GM18508 (cell line): ENCODE results near the gene SYNGAP1.
"Not testable (repeated sequence)": the region's sequence is repeated elsewhere in the genome, so short reads cannot be mapped to it uniquely, and the experiment has no call there.

ENCODE experiments used
- ATAC-seq: cut with Tn5 transposase; IDR thresholded peaks from one replicate; pipeline ENCODE4 v1.9.1; 2021; ENCODE audit warnings: moderate number of reproducible peaks; ENCODE audit not compliant: insufficient read depth, unreplicated experiment

SYNGAP1 gene

DNA sequence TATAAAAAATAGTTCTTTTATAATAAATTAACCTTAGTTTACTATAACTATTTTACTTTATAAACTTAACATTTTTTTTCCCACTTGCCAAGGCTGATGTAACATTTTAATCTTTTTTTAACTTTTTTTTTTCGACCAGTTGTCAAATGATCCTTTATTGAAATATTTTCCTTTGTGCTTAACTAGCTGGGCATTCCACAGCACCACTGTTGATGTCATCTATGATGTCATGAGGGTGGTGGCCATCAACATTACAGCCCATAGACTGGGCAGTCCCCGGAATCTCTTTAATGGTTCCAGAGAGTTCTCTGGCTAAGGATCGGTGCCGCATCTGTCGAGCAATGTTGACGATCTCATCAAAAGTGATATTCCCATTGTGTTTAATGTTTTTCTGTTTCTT lies 20.0 kb upstream of the SYNGAP1 start:
- ATAC-seq, result not testable (repeated sequence)

- ATAC-seq, result no peak
These were observed 15.0 kb upstream of the SYNGAP1 start for GRCh38 chr6:33404884-33405283.

DNA sequence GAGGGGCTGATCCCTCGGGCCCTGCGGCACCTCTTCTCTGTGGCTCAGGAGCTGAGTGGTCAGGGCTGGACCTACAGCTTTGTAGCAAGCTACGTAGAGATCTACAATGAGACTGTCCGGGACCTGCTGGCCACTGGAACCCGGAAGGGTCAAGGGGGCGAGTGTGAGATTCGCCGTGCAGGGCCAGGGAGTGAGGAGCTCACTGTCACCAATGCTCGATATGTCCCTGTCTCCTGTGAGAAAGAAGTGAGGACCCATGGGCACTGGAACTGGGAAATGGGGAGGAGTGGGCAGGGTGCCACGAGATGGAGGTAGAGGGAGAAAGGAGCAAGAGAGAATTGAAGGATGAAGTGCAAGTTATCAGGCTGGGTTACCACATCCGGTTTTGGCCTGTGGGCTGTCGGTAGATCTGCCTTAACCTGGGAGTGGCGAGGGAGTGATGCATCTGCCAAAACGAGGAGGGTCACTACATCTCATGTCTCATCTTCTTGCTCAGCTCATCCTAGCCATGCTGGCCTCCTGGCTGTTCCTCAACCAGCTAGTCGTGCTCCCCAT lies 14.4 kb upstream of the SYNGAP1 start:
- no peak for ATAC-seq

GRCh38 chr6:33406126-33406525 lies 13.7 kb upstream of the SYNGAP1 start:
- ATAC-seq, result no peak

- no peak for ATAC-seq
These were observed 12.6 kb upstream of the SYNGAP1 start for GRCh38 chr6:33407132-33407718.

GRCh38 chr6:33410050-33410710 lies 9.7 kb upstream of the SYNGAP1 start:
- peak; percentile 44 for ATAC-seq

- ATAC-seq, result no peak
These were observed 8.9 kb upstream of the SYNGAP1 start, which contains the start of gene PHF1 for GRCh38 chr6:33410711-33411631. Gene PHF1 (plus strand): TSS chr6:33411014. CDS start chr6:33412264, 1,250 bp downstream.

DNA sequence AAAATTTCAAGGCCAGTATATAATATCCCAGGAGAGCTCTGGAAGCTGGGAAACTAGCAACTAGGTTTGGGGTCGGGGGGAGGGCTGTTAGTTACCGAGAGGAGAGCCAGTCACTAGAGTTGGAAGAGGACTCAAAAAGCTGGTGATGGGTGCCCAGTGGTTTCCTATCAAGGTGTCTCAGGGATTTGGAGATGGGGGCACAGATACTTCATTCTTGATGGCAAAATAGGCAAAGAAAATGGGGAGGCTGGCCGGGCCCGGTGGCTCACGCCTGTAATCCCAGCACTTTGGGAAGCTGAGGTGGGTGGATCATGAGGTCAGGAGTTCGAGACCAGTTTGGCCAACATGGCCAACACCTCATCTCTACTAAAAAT lies 8.2 kb upstream of the SYNGAP1 start:
- ATAC-seq, result no peak

- no peak for ATAC-seq
These were observed 7.5 kb upstream of the SYNGAP1 start for GRCh38 chr6:33412140-33413009.

GRCh38 chr6:33413241-33414120 lies 6.4 kb upstream of the SYNGAP1 start:
- no peak for ATAC-seq

DNA sequence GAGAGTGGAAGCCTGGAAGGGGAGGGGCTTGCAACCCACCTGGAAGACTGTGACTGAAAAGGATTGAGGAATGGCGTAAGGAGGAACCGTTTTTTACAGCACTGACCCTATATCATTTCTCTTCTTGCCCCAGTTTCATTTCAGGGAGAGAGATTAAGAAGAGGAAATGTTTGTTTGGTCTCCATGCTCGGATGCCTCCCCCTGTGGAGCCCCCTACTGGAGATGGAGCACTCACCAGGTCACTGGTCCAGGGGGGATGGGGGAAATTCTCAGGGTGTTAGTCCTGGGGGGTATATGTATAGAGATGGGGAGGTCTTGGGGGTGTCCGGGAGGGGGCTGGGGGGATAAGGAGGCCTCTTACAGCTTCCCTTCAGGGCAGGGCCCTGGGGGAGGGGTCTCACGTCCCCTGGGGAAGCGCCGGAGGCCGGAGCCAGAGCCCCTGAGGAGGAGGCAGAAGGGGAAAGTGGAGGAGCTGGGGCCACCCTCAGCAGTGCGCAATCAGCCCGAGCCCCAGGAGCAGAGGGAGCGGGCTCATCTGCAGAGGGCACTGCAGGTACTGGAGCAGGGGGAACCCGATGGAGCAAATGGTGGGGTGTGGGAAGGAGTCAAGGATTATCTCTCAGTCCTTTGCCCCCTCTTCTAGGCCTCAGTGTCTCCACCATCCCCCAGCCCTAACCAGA lies 5.1 kb upstream of the SYNGAP1 start:
- ATAC-seq, result no peak

DNA sequence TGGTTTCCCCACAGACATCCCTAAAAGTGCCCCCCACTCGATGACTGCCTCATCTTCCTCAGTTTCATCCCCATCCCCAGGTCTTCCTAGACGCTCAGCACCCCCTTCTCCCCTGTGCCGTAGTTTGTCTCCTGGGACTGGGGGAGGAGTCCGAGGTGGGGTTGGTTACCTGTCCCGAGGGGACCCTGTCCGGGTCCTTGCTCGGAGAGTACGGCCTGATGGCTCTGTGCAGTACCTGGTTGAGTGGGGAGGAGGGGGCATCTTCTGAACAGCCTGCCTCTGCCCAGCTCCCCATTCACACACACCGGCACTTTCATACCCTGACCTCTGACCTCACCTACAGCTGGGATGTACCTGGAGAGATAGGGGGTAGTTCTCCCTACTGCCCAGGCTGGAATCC lies 4.0 kb upstream of the SYNGAP1 start:
- ATAC-seq, result no peak

GRCh38 chr6:33416386-33417127 lies 3.3 kb upstream of the SYNGAP1 start:
- ATAC-seq, result no peak

DNA sequence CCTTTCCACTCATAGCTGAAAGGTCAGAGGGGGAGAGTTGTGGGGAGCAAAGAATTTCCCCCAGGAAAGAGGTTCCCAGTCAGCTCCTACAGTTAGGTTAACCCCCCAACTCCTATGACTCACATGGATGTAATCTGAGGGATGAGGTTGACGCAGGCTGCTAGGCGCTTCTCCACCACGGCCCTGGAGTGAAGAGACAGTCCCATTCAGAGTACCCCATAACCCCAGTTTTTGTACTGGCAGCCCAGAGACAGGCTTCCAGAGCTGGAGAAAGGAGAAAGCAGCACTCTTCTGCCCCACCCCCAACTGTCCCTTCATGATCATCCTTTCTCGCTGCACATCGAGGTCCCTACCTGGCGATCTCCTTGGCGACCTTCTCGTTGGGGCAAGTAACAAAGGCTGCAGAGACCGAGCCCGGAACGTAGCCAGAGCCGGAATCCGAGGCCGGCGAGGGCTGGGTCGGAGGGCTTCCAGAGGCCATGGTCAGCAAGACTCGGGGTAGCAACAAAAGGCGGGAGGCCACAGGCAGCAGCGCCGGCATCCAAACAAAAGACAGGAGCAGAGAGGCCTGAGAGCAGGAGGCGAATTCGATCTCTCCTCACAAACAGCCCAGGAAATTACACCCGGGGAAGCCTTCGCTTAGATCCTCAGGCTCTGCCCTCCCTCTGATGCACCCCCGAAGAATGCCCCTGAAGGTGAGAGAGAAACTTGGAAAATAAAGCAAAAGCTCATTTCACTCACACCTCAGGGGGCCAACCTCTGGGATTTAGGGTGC lies 2.5 kb upstream of the SYNGAP1 start:
- no peak for ATAC-seq

DNA sequence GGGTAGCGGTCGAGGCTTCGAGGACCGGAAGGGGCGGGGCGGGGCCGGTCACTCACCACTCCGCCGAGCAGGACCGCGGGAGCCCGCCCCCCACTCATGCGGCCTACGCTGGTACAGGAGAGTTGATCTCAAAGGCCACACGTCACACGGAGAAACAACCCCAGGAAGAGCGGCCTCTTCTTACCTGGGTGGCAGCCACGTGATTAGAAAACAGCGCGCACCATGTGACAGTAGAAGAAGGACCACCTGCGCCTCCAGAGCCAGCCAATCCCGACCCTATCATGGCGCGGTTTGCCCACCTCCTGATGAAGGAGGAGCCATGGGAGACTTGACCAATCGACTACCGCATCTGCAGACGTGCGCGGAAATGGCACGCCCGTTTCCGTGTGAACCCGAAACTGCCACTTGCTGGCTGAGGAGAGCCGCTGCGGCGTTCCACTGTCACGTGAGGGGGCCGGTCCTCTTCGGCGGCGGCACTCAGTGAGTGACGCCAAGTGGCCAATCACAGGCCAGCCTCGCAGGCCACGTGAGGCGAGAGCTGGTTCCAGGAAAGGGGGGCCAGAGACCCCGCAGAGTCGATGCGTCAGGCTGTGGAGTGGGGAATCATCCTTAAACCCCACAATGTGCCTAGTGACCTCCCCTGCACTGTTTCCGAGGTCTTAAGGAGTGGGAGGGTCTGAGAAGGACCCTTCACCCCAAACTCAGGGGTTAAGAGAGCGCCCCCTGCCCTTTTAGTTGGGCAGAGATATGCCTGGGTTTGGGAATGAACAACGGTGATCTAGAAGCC lies 1.8 kb upstream of the SYNGAP1 start, which contains the start of gene CUTA:
Gene CUTA (minus strand): TSS at position 205 of the 787 bp plus-strand sequence. CDS start 107 bp downstream, at position 98.
- peak; percentile 78 for ATAC-seq

DNA sequence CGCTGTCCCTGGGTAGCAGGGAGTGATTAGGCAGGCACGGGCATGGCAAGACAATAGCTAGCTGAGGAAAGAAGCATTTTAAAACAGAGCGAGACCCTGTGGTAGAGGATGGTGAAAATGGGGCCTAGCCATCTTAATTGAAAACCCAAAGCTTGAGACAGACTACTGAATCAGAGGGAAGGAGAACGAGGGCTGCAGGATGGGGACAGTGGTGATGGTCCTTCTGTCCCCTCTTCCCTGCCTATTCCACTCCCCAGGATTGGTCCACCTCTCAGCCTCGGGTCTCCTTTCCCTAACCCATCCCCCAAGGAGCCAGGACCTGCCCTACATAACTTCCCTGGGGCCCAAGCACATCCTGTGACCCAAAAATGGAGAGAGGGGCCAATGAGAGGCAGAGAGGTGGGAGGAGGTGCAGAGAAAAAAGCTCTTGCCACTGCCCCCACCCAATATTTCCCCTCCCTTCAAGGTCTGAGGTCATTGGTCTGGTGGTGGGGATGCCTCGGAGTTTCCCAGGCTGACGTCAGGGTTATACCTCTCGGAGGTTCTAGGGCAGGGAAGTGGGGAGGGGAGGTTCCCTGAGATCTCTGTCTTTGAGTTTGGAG lies 1.1 kb upstream of the SYNGAP1 start:
- no peak for ATAC-seq
